A549 treated with DMSO at 1 μM for 4 hours (cell line): Measurements from ENCODE around the gene TMPRSS12. TPM values are rescaled to one million over a fixed set of nuclear protein-coding genes. Genes with fewer than 3 reads are reported as not detected.

ENCODE experiments used
- total RNA-seq: library from RNA; stranded (reverse); fragments of 200-300 nt; extraction: Qiagen RNA extraction; gene quantifications from 5 replicates; pipeline ENCODE4 v1.2.3, GENCODE V29; 2022; ENCODE audit warnings: low read depth

The TMPRSS12 gene, protein sequence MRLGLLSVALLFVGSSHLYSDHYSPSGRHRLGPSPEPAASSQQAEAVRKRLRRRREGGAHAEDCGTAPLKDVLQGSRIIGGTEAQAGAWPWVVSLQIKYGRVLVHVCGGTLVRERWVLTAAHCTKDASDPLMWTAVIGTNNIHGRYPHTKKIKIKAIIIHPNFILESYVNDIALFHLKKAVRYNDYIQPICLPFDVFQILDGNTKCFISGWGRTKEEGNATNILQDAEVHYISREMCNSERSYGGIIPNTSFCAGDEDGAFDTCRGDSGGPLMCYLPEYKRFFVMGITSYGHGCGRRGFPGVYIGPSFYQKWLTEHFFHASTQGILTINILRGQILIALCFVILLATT
- total RNA-seq: not detected in 5 replicates

DNA sequence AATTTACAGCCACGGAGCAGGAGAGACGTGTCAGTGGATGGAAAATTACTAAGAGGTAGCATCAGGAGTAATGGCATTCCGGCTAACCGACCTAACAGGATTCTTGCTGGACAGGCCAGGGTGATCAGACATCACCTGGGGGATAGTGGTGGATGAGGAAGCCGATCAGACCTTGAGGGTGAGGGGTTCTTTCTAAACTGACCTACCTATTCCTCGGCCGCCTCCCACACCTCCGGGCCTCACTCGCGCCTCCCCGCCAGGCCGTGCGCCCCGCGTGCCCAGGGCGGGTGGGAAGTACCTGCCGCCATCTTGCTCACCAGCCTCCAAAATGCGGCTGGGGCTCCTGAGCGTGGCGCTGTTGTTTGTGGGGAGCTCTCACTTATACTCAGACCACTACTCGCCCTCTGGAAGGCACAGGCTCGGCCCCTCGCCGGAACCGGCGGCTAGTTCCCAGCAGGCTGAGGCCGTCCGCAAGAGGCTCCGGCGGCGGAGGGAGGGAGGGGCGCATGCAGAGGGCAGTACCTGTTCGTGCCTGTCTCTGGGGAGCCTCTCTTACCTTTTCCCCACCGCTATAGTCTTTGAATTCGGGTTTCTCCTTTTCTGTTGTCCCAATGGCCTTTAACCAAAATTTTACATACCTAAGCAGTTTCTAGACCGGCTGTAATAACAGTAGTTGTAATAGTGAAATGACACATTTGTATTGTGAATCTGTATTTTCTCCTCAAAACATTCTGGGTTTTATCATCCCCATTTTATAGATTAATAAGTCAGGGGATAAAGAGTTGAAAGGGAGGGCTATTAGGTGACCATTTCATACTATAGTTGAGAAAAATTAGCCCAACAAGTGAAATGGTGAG lies at the start of gene TMPRSS12:
TSS of gene TMPRSS12 (plus strand) at position 290 of the 857 bp plus-strand sequence. CDS start at position 329, 39 bp downstream.

Other genes with a start within 250 kb of the TMPRSS12 start
- gene ATF1, start 78.8 kb upstream of the TMPRSS12 start, total RNA-seq: 39.0 to 53.9 TPM (median 43.7 TPM) in 5 replicates
- not detected in 5 replicates for gene HIGD1C, start 109.6 kb downstream of the TMPRSS12 start, total RNA-seq
- gene SLC11A2, start 183.5 kb downstream of the TMPRSS12 start, total RNA-seq: 20.2 to 27.5 TPM (median 25.8 TPM) in 5 replicates
- gene LETMD1, start 205.4 kb downstream of the TMPRSS12 start, total RNA-seq: 25.2 to 28.8 TPM (median 26.7 TPM) in 5 replicates
- 11.3 to 14.5 TPM (median 13.4 TPM) in 5 replicates for gene CSRNP2, start 240.7 kb downstream of the TMPRSS12 start, total RNA-seq